Heart left ventricle (tissue), 13 donors: Measurements from ENCODE around the gene WNK2.

Experiments used
- CTCF ChIP-seq, 12 donors: fragments of 200-600 bp; sonication (generic) in 4 of 12; IDR thresholded peaks; one replicate each; pipeline versions ENCODE4 v1.5.0 to v1.8.0; 2018 to 2022; ENCODE audit warnings: antibody characterized with exemption in 12 of 12, mild to moderate bottlenecking in 5 of 12
- POLR2A ChIP-seq, 2 donors: fragments of 450-650 bp; IDR thresholded peaks; one replicate each; pipeline ENCODE4 v1.6.1; 2017; ENCODE audit warnings: antibody characterized with exemption in 2 of 2, mild to moderate bottlenecking in 2 of 2, moderate library complexity in 2 of 2
- donor health status: ischemic (EF 13 %, LVEDD 7.1; RV severe dilation, severe dysfunction).
- donor health status: DM: no; HTN: yes; CAD: no.
- donor health status: DM: no; HTN: no; CAD: no.
- donor health status: ischemic (EF 25% LVEDD 6.9; RV normal size, moderate dysfunction).
- donor health status: ischemic (EF 25% LVEDD 5.7; RV mildly dilated, moderate dysfunction).
- donor health status: ischemic (EF 35%, LVEDD 5.7; RV mildly dilated, moderate dysfunction).
- donor health status: nonischemic (EF 11% LVEDD 7.7; RV severe dilation, severe dysfunction).
- donor health status: DM: yes; HTN: yes; CAD: no.
- donor health status: PGD.
- donor health status: ischemic (EF 29% LVEDD 5.4; RV normal size, mild dysfunction).
- donor health status: nonischemic (EF 23%, LVEDD 6.1; RV moderate dilation, normal function).

GRCh38 chr9:93200989-93201334 lies 17.0 kb downstream of the WNK2 start:
- TF ChIP-seq CTCF (IDR thresholded peaks at IDR 0.05) (no peak), POLR2A (IDR thresholded peaks at IDR 0.05) (no peak)
